DND-41 (cell line): Measurements from ENCODE around the gene TTN.

ENCODE experiments used
- ATAC-seq: fragments of 200-7000 bp; cut with Tn5 transposase; 3 replicates; pipeline ENCODE4 v1.9.1; 2021; ENCODE audit warnings: low read depth; ENCODE audit not compliant: insufficient read depth
- DNase-seq: peaks from one replicate; pipeline ENCODE4 v3.0.0-alpha.2; 2020
- H2AFZ ChIP-seq: 2 replicates; pipeline ENCODE4 v1.6.0; 2012; ENCODE audit warnings: low read depth, low read length
- H3K27ac ChIP-seq: 2 replicates; pipeline ENCODE4 v1.5.1; 2012; ENCODE audit warnings: low read length, inconsistent platforms
- H3K27me3 ChIP-seq: fragments of 200-600 bp; sonication (generic); 2 replicates; pipeline ENCODE4 v1.6.0; 2012; ENCODE audit warnings: low read length, mild to moderate bottlenecking, inconsistent platforms; ENCODE audit not compliant: insufficient read depth, poor library complexity
- H3K36me3 ChIP-seq: 2 replicates; pipeline ENCODE4 v1.5.1; 2012; ENCODE audit warnings: low read length, inconsistent platforms; ENCODE audit not compliant: insufficient read depth
- H3K4me1 ChIP-seq: 2 replicates; pipeline ENCODE4 v1.5.1; 2012; ENCODE audit warnings: mild to moderate bottlenecking, low read length; ENCODE audit not compliant: insufficient read depth
- H3K4me2 ChIP-seq: 2 replicates; pipeline ENCODE4 v1.6.0; 2012; ENCODE audit warnings: mild to moderate bottlenecking, moderate library complexity, low read length, inconsistent platforms; ENCODE audit not compliant: insufficient read depth
- H3K4me3 ChIP-seq, 2 experiments: fragments of 200-600 bp in 1 of 2; shearing (Covaris generic) in 1 of 2; 2 replicates each; pipeline ENCODE4 v1.5.1; 2012 to 2016; ENCODE audit warnings: inconsistent platforms in 2 of 2, low read length in 2 of 2, mild to moderate bottlenecking in 2 of 2, low read depth in 1 of 2, moderate library complexity in 1 of 2
- H3K79me2 ChIP-seq: 2 replicates; pipeline ENCODE4 v1.6.0; 2012; ENCODE audit warnings: low read length, inconsistent platforms; ENCODE audit not compliant: insufficient read depth
- H3K9ac ChIP-seq: 2 replicates; pipeline ENCODE4 v1.6.0; 2012; ENCODE audit warnings: low read depth, mild to moderate bottlenecking, inconsistent platforms, low read length, moderate library complexity
- H3K9me3 ChIP-seq: 2 replicates; pipeline ENCODE4 v1.5.1; 2012; ENCODE audit warnings: low read length, moderate library complexity, mild to moderate bottlenecking, inconsistent platforms; ENCODE audit not compliant: insufficient read depth, severe bottlenecking
- H4K20me1 ChIP-seq: 2 replicates; pipeline ENCODE4 v1.6.0; 2012; ENCODE audit warnings: low read length; ENCODE audit not compliant: insufficient read depth
- CTCF ChIP-seq: IDR thresholded peaks from 2 replicates; pipeline ENCODE4 v1.5.1; 2012; ENCODE audit warnings: borderline replicate concordance, low read length, moderate library complexity, mild to moderate bottlenecking; ENCODE audit not compliant: poor library complexity, severe bottlenecking; ENCODE audit errors: extremely low read depth
- EZH2 ChIP-seq: IDR thresholded peaks from 3 replicates; pipeline ENCODE4 v1.6.1; 2012; ENCODE audit warnings: borderline replicate concordance, low read depth, mild to moderate bottlenecking, moderate library complexity, low read length, inconsistent platforms; ENCODE audit not compliant: severe bottlenecking

The TTN gene

GRCh38 chr2:178568227-178568626 is 239.0 kb downstream of the TTN start:
- TF ChIP-seq CTCF (no peak), EZH2 (no peak)
- no peak overlapping the region for H3K4me3 ChIP-seq
- no peaks in the 10 kb centered on the region for H3K4me1 ChIP-seq
- DNase-seq = no peak
- no peak overlapping the region for H2AFZ ChIP-seq
- ATAC-seq = no peak
- H3K27ac ChIP-seq = no peak overlapping the region
- H3K79me2 ChIP-seq = no peaks in the 10 kb centered on the region
- no peaks in the 10 kb centered on the region for H4K20me1 ChIP-seq
- H3K36me3 ChIP-seq = peaks cover 14% of the 10 kb centered on the region; the same call in 1 of the 2 replicates
- H3K4me2 ChIP-seq = no peak overlapping the region
- peaks cover 6% of the 10 kb centered on the region for H3K9me3 ChIP-seq
- H3K9ac ChIP-seq = no peak overlapping the region
- H3K27me3 ChIP-seq = no peaks in the 10 kb centered on the region

DNA sequence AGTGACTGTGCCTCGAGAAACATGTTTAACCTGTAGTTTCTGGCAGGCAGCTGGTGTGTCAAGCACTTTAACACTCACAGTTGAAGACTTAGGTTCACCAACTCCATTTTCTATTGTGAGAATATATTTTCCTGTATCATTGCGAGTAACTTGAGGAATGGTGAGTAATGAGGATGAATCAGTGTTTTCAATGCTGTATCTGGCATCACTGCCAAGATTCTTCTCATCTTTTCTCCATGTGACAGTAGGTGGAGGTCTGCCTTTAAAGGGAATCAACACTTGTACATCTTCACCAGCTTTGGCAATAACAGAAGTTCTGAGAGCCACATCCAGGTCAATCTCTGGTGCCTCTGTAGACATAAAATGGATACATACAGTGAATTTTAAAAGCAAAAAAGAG is 254.2 kb downstream of the TTN start:
- Histone ChIP-seq H2AFZ (no peak overlapping the region), H3K27me3 (no peaks in the 10 kb centered on the region), H3K36me3 (peaks cover 11% of the 10 kb centered on the region; the same call in 1 of the 2 replicates), H3K79me2 (no peaks in the 10 kb centered on the region), H4K20me1 (no peaks in the 10 kb centered on the region), H3K4me3 (no peak overlapping the region), H3K9me3 (no peaks in the 10 kb centered on the region), H3K9ac (no peak overlapping the region), H3K4me1 (no peaks in the 10 kb centered on the region), H3K4me2 (no peak overlapping the region), H3K27ac (no peak overlapping the region)
- ATAC-seq (no peak), DNase-seq (no peak)
- TF ChIP-seq EZH2 (no peak), CTCF (no peak)

DNA sequence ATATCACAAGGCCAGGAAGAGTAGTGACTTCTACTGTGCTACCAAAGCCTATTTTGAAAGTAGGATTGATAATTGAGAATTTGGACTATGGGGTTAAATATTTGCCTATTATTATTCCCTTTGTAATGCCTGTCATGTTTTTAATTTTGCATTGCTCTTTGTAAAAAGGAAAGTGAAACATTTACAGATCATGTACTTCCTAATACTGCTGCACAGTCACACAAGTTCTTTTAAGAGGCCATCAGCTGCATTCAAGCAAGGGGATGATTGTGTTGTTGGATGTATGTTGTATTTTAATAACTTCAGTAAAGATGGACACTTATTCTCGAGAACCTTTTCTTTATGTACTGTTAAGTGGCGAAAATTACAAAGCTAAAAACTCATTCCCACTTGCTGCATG is 256.9 kb downstream of the TTN start:
- Histone ChIP-seq H4K20me1 (no peaks in the 10 kb centered on the region), H3K9ac (no peak overlapping the region), H3K9me3 (no peaks in the 10 kb centered on the region), H3K36me3 (peaks cover 28% of the 10 kb centered on the region; the same call in 1 of the 2 replicates), H3K4me2 (no peak overlapping the region), H2AFZ (no peak overlapping the region), H3K79me2 (no peaks in the 10 kb centered on the region), H3K27me3 (no peaks in the 10 kb centered on the region), H3K4me1 (no peaks in the 10 kb centered on the region), H3K27ac (no peak overlapping the region), H3K4me3 (no peak overlapping the region)
- TF ChIP-seq EZH2 = no peak
- TF ChIP-seq CTCF = no peak
- no peak for DNase-seq
- ATAC-seq = no peak

DNA sequence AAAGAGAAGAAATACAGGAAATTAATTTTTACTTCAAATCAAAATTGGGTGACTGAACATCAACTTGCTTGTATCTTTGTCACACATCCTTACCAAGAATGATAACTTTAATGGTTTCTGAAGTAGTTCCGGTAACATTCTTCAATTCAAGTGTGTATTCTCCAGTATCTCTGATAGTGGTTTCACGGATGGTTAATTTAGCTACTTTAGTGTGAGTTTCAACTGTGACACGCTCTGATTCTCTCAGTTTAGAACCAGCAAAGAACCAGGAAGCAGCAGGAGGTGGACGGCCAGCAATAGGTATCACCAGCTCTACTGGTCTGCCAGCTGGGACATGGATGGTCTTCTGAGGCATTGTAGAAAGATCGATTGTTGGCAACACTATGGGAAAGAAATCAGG is 264.7 kb downstream of the TTN start:
- TF ChIP-seq CTCF = no peak
- no peak for TF ChIP-seq EZH2

More for the DNA sequence above, 264.7 kb downstream of the TTN start:
- Histone ChIP-seq H3K4me2 (no peak overlapping the region), H4K20me1 (no peaks in the 10 kb centered on the region), H3K27ac (no peak overlapping the region), H3K79me2 (no peaks in the 10 kb centered on the region), H2AFZ (no peak overlapping the region), H3K9me3 (no peaks in the 10 kb centered on the region), H3K36me3 (peaks cover 69% of the 10 kb centered on the region), H3K4me1 (no peaks in the 10 kb centered on the region), H3K27me3 (no peaks in the 10 kb centered on the region), H3K9ac (no peak overlapping the region), H3K4me3 (no peak overlapping the region)
- no peak for ATAC-seq
- DNase-seq = no peak
